HEK293T (cell line): Measurements from ENCODE around the gene ZNF639.

Experiments
- ELF4 ChIP-seq: fragments of 450-650 bp; IDR thresholded peaks from 2 replicates; pipeline ENCODE4 v1.6.1; 2017; ENCODE audit warnings: antibody characterized with exemption
- FOXM1 ChIP-seq: fragments of 450-650 bp; IDR thresholded peaks from 2 replicates; pipeline ENCODE4 v1.6.1; 2017; ENCODE audit warnings: mild to moderate bottlenecking, borderline replicate concordance
- SP1 ChIP-seq: fragments of 450-650 bp; IDR thresholded peaks from 2 replicates; pipeline ENCODE4 v1.6.1; 2017
- SUZ12 ChIP-seq: fragments of 450-650 bp; IDR thresholded peaks from 2 replicates; pipeline ENCODE4 v1.6.1; 2016; ENCODE audit warnings: mild to moderate bottlenecking

- TF ChIP-seq ELF4 (no peak), FOXM1 (no peak), SUZ12 (no peak), SP1 (no peak)
Measured at GRCh38 chr3:179355996-179356395, 33.2 kb downstream of the ZNF639 start.
